Upper lobe of right lung (tissue), 1 donor: ENCODE measurements around the gene BGLAP. TPM values are rescaled to one million over a fixed set of nuclear protein-coding genes. Genes with fewer than 3 reads are reported as not detected.

Experiments
- ATAC-seq: fragments of 200-7000 bp; cut with Tn5 transposase; one replicate; pipeline ENCODE4 v1.9.1; 2020; ENCODE audit warnings: mild to moderate bottlenecking, moderate library complexity
- DNase-seq: peaks from one replicate; pipeline ENCODE4 v3.0.0-alpha.2; 2020
- H3K27ac ChIP-seq: fragments of 200-600 bp; one replicate; pipeline ENCODE4 v1.8.0; 2022
- H3K27me3 ChIP-seq: fragments of 200-600 bp; one replicate; pipeline ENCODE4 v1.8.0; 2022; ENCODE audit warnings: mild to moderate bottlenecking
- H3K36me3 ChIP-seq: fragments of 200-600 bp; one replicate; pipeline ENCODE4 v1.8.0; 2022
- H3K4me1 ChIP-seq: fragments of 200-600 bp; one replicate; pipeline ENCODE4 v1.8.0; 2022
- H3K4me3 ChIP-seq: fragments of 200-600 bp; one replicate; pipeline ENCODE4 v1.8.0; 2022; ENCODE audit warnings: mild to moderate bottlenecking
- H3K9me3 ChIP-seq: fragments of 200-600 bp; one replicate; pipeline ENCODE4 v1.8.0; 2022
- CTCF ChIP-seq: fragments of 200-600 bp; IDR thresholded peaks from one replicate; pipeline ENCODE4 v1.8.0; 2022; ENCODE audit warnings: antibody characterized with exemption
- intact Hi-C: fragments of 100-400 bp; cut with DNase I; formaldehyde crosslinking; loops from one replicate; pipeline ENCODE4 v1.11.0; 2022
- total RNA-seq: library from RNA; stranded (reverse); fragmentation: NEBNext Ultra II Directional; extraction: Animal tissue kit (Norgen Biotek cat#: 25700); gene quantifications from one replicate; pipeline ENCODE4 v1.2.1, GENCODE V29; 2021
- donor health status: DM: no; HTN: yes; CAD: no; lungs with severe emphysema.

The BGLAP gene
- total RNA-seq, 1 donor from 2014 or later, result 2.4 TPM

- ATAC-seq (no peak), DNase-seq (no peak)
- Histone ChIP-seq H3K36me3 (peaks cover 72% of the 10 kb centered on the region), H3K4me3 (no peak overlapping the region), H3K27me3 (no peaks in the 10 kb centered on the region), H3K9me3 (no peaks in the 10 kb centered on the region), H3K27ac (no peak overlapping the region), H3K4me1 (no peaks in the 10 kb centered on the region)
- intact Hi-C loops, result no loop called here
- TF ChIP-seq CTCF, result no peak
Observed at GRCh38 chr1:156236164-156236563, 5.8 kb upstream of the BGLAP start.

- intact Hi-C loops, result no loop called here
- no peak for ATAC-seq
Observed at GRCh38 chr1:156238248-156238647, 3.7 kb upstream of the BGLAP start.

GRCh38 chr1:156241311-156241811, 623 bp upstream of the BGLAP start:
- no peak for ATAC-seq
- Histone ChIP-seq H3K4me1 (peaks cover 11% of the 10 kb centered on the region), H3K27ac (no peak overlapping the region), H3K27me3 (peaks cover 10% of the 10 kb centered on the region), H3K4me3 (no peak overlapping the region), H3K36me3 (peaks cover 45% of the 10 kb centered on the region), H3K9me3 (no peaks in the 10 kb centered on the region)
- TF ChIP-seq CTCF, result no peak
- intact Hi-C loops, result no loop called here
- DNase-seq, result no peak

More at GRCh38 chr1:156238248-156238647, 3.7 kb upstream of the BGLAP start:
- Histone ChIP-seq H3K9me3 (no peaks in the 10 kb centered on the region), H3K27ac (no peak overlapping the region), H3K4me1 (no peaks in the 10 kb centered on the region), H3K27me3 (no peaks in the 10 kb centered on the region), H3K36me3 (peaks cover 73% of the 10 kb centered on the region), H3K4me3 (no peak overlapping the region)
- DNase-seq, result no peak
- TF ChIP-seq CTCF, result no peak

- TF ChIP-seq CTCF, result no peak
- no peak overlapping the region for H3K4me3 ChIP-seq
- intact Hi-C loops, result no loop called here
- no peak overlapping the region for H3K27ac ChIP-seq
- H3K27me3 ChIP-seq, result peaks cover 10% of the 10 kb centered on the region
- H3K9me3 ChIP-seq, result no peaks in the 10 kb centered on the region
- DNase-seq (no peak), ATAC-seq (no peak)
- H3K36me3 ChIP-seq, result peaks cover 31% of the 10 kb centered on the region
- peaks cover 21% of the 10 kb centered on the region for H3K4me1 ChIP-seq
Observed at GRCh38 chr1:156242738-156243137, 754 bp downstream of the BGLAP start.

- TF ChIP-seq CTCF, result no peak
- ATAC-seq, result no peak
- Histone ChIP-seq H3K27ac (no peak overlapping the region), H3K9me3 (no peaks in the 10 kb centered on the region), H3K36me3 (peaks cover 19% of the 10 kb centered on the region), H3K4me1 (peaks cover 21% of the 10 kb centered on the region), H3K27me3 (peaks cover 10% of the 10 kb centered on the region), H3K4me3 (no peak overlapping the region)
- intact Hi-C loops, result no loop called here
- no peak for DNase-seq
Observed at GRCh38 chr1:156244126-156244525, 2.1 kb downstream of the BGLAP start.

GRCh38 chr1:156244712-156245111, 2.7 kb downstream of the BGLAP start:
- no peak overlapping the region for H3K4me3 ChIP-seq
- ATAC-seq (no peak), DNase-seq (no peak)
- H3K27me3 ChIP-seq, result peaks cover 10% of the 10 kb centered on the region
- no peak overlapping the region for H3K27ac ChIP-seq
- H3K9me3 ChIP-seq, result no peaks in the 10 kb centered on the region
- intact Hi-C loops, result no loop called here
- peaks cover 21% of the 10 kb centered on the region for H3K4me1 ChIP-seq
- TF ChIP-seq CTCF, result no peak
- H3K36me3 ChIP-seq, result peaks cover 19% of the 10 kb centered on the region
